ENCODE data around the gene SPRED2. TPM values are rescaled to one million over a fixed set of nuclear protein-coding genes. Genes with fewer than 3 reads are reported as not detected.

SPRED2 gene
- total and polyA plus RNA-seq, 4 donors: 6.7 to 7.5 (median 7.1) TPM

DNA sequence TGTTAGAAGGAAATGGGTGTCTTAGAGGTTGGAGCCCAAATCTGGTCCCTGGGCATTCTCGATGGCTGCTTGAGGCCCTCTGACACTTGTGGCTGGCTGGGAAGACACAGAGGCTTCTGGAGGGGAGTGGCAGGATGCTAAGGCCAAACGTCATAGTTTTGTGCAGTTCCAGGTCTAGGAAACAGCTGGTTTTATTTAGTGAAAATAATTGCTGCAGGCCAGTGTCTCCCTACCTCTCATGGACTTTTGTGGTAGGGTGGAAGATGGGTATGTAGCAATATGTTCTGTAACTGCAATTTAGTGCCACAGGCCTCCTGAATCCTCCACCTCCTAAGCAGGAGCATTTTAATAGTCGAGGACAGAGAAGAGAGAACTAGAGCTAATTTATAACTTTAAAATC, 32.2 kb upstream of the SPRED2 start (continued):
- TF ChIP-seq GABPA (IDR thresholded peaks at IDR 0.05 in 1 of 2, conservative IDR thresholded peaks at IDR 0.05 in 1 of 2) (no peak), SP1 (IDR thresholded peaks at IDR 0.05) (no peak), HNF4G (IDR thresholded peaks at IDR 0.05) (no peak), HNF4A (conservative IDR thresholded peaks at IDR 0.05) (no peak)

DNA sequence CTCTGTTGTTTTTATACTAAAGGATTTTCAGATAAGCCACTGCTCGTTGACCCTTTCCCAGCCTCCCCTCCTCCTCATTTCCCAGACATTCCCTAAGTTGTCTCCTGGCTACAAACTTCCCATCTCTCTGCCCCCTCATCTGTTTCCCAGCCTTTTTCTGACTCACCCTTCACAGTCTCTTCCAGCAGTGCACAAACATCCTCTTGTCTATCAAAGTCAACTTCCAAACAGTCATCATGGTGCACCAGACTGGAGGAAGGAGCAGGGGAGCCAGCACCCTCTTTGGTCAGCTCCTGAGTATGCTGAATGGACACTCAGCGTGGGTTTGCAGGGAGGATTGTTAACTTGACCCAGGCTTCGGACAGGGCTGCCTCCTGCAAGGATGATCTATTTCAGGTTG, 26.6 kb upstream of the SPRED2 start:
- DNase-seq (ENCODE audit: low spot score): no peak
- H3K9me3 ChIP-seq (ENCODE audit: control insufficient read depth in 4 of 4, low read length in 3 of 4): no peaks in the 10 kb centered on the region
- H3K4me1 ChIP-seq (ENCODE audit: control insufficient read depth in 4 of 4, insufficient read depth in 4 of 4, low read length in 3 of 4): no peaks in the 10 kb centered on the region
- peaks cover 0 to 1% (median 0%) of the 10 kb centered on the region in 4 donors for H3K36me3 ChIP-seq (ENCODE audit: control insufficient read depth in 4 of 4, insufficient read depth in 3 of 4, low read depth in 1 of 4, low read length in 3 of 4)
- H3K27me3 ChIP-seq (ENCODE audit: control insufficient read depth in 4 of 4, insufficient read depth in 4 of 4, low read length in 3 of 4): no peaks in the 10 kb centered on the region
- TF ChIP-seq RXRA (IDR thresholded peaks at IDR 0.05) (no peak), YY1 (IDR thresholded peaks at IDR 0.05) (no peak), GABPA (IDR thresholded peaks at IDR 0.05 in 1 of 2, conservative IDR thresholded peaks at IDR 0.05 in 1 of 2) (no peak), JUND (IDR thresholded peaks at IDR 0.05) (no peak), HNF4G (IDR thresholded peaks at IDR 0.05) (no peak), EGR1 (IDR thresholded peaks at IDR 0.05; ENCODE audit: low read depth in 2 of 2) (no peak), FOXA1 (IDR thresholded peaks at IDR 0.05) (no peak), NR2F2 (IDR thresholded peaks at IDR 0.05) (no peak), HNF4A (conservative IDR thresholded peaks at IDR 0.05) (no peak), RAD21 (IDR thresholded peaks at IDR 0.05) (no peak), FOXA2 (IDR thresholded peaks at IDR 0.05) (no peak), SP1 (IDR thresholded peaks at IDR 0.05) (no peak), TAF1 (conservative IDR thresholded peaks at IDR 0.05) (no peak)
- TF ChIP-seq, protein P1, sequence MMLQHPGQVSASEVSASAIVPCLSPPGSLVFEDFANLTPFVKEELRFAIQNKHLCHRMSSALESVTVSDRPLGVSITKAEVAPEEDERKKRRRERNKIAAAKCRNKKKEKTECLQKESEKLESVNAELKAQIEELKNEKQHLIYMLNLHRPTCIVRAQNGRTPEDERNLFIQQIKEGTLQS (IDR thresholded peaks at IDR 0.05): no peak
- TF ChIP-seq, protein P2, sequence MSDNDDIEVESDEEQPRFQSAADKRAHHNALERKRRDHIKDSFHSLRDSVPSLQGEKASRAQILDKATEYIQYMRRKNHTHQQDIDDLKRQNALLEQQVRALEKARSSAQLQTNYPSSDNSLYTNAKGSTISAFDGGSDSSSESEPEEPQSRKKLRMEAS (IDR thresholded peaks at IDR 0.05): no peak
- TF ChIP-seq, protein P3, sequence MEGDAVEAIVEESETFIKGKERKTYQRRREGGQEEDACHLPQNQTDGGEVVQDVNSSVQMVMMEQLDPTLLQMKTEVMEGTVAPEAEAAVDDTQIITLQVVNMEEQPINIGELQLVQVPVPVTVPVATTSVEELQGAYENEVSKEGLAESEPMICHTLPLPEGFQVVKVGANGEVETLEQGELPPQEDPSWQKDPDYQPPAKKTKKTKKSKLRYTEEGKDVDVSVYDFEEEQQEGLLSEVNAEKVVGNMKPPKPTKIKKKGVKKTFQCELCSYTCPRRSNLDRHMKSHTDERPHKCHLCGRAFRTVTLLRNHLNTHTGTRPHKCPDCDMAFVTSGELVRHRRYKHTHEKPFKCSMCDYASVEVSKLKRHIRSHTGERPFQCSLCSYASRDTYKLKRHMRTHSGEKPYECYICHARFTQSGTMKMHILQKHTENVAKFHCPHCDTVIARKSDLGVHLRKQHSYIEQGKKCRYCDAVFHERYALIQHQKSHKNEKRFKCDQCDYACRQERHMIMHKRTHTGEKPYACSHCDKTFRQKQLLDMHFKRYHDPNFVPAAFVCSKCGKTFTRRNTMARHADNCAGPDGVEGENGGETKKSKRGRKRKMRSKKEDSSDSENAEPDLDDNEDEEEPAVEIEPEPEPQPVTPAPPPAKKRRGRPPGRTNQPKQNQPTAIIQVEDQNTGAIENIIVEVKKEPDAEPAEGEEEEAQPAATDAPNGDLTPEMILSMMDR (IDR thresholded peaks at IDR 0.05; ENCODE audit: low read depth, low read length, missing input control): no peak
- TF ChIP-seq, protein P4, sequence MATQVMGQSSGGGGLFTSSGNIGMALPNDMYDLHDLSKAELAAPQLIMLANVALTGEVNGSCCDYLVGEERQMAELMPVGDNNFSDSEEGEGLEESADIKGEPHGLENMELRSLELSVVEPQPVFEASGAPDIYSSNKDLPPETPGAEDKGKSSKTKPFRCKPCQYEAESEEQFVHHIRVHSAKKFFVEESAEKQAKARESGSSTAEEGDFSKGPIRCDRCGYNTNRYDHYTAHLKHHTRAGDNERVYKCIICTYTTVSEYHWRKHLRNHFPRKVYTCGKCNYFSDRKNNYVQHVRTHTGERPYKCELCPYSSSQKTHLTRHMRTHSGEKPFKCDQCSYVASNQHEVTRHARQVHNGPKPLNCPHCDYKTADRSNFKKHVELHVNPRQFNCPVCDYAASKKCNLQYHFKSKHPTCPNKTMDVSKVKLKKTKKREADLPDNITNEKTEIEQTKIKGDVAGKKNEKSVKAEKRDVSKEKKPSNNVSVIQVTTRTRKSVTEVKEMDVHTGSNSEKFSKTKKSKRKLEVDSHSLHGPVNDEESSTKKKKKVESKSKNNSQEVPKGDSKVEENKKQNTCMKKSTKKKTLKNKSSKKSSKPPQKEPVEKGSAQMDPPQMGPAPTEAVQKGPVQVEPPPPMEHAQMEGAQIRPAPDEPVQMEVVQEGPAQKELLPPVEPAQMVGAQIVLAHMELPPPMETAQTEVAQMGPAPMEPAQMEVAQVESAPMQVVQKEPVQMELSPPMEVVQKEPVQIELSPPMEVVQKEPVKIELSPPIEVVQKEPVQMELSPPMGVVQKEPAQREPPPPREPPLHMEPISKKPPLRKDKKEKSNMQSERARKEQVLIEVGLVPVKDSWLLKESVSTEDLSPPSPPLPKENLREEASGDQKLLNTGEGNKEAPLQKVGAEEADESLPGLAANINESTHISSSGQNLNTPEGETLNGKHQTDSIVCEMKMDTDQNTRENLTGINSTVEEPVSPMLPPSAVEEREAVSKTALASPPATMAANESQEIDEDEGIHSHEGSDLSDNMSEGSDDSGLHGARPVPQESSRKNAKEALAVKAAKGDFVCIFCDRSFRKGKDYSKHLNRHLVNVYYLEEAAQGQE (IDR thresholded peaks at IDR 0.05): no peak
- no peak overlapping the region for H3K27ac ChIP-seq (ENCODE audit: low read depth in 1 of 2, low read length in 2 of 2)
- H3K4me3 ChIP-seq (ENCODE audit: low read depth in 1 of 3, low read length in 3 of 3): no peak overlapping the region
- WGBS: 84% methylated on average over 3 of the region's 3 CpGs
- no peak overlapping the region for H3K9ac ChIP-seq (ENCODE audit: low read depth in 1 of 2, low read length in 2 of 2)

DNA sequence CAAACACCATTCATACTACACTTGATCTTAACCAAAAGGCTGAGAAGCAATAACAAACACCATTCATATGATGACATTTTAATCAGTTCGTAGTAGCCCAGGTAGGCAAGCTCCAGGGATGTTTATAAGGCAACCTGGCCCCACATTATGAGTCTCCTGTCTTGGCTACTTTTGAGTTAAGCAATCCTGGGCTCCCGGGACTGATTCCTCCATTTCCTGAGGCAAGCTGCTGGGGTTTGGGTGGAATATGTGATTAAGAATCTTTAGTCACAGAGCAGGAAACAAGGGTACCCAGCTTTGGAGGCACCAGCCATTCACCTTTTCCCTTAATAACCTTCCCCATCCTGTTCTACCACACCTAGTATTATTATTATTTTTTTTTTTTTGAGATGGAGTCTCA, 24.5 kb upstream of the SPRED2 start:
- peaks cover 0 to 1% (median 0%) of the 10 kb centered on the region in 4 donors for H3K36me3 ChIP-seq (ENCODE audit: control insufficient read depth in 4 of 4, insufficient read depth in 3 of 4, low read depth in 1 of 4, low read length in 3 of 4)
- H3K4me3 ChIP-seq (ENCODE audit: low read depth in 1 of 3, low read length in 3 of 3): no peak overlapping the region
- no peaks in the 10 kb centered on the region for H3K27me3 ChIP-seq (ENCODE audit: control insufficient read depth in 4 of 4, insufficient read depth in 4 of 4, low read length in 3 of 4)
- no peak overlapping the region for H3K9ac ChIP-seq (ENCODE audit: low read depth in 1 of 2, low read length in 2 of 2)
- 87% methylated on average over 2 of the region's 2 CpGs for WGBS
- no peaks in the 10 kb centered on the region for H3K4me1 ChIP-seq (ENCODE audit: control insufficient read depth in 4 of 4, insufficient read depth in 4 of 4, low read length in 3 of 4)
- no peak overlapping the region for H3K27ac ChIP-seq (ENCODE audit: low read depth in 1 of 2, low read length in 2 of 2)
- H3K9me3 ChIP-seq (ENCODE audit: control insufficient read depth in 4 of 4, low read length in 3 of 4): no peaks in the 10 kb centered on the region
- no peak for DNase-seq (ENCODE audit: low spot score)
- no peak for TF ChIP-seq GABPA (IDR thresholded peaks at IDR 0.05 in 1 of 2, conservative IDR thresholded peaks at IDR 0.05 in 1 of 2)
- TF ChIP-seq FOXA2 (IDR thresholded peaks at IDR 0.05): no peak
- TF ChIP-seq YY1 (IDR thresholded peaks at IDR 0.05): no peak
- TF ChIP-seq TAF1 (conservative IDR thresholded peaks at IDR 0.05): no peak
- TF ChIP-seq, protein P4 (IDR thresholded peaks at IDR 0.05): no peak
- TF ChIP-seq, protein P5, sequence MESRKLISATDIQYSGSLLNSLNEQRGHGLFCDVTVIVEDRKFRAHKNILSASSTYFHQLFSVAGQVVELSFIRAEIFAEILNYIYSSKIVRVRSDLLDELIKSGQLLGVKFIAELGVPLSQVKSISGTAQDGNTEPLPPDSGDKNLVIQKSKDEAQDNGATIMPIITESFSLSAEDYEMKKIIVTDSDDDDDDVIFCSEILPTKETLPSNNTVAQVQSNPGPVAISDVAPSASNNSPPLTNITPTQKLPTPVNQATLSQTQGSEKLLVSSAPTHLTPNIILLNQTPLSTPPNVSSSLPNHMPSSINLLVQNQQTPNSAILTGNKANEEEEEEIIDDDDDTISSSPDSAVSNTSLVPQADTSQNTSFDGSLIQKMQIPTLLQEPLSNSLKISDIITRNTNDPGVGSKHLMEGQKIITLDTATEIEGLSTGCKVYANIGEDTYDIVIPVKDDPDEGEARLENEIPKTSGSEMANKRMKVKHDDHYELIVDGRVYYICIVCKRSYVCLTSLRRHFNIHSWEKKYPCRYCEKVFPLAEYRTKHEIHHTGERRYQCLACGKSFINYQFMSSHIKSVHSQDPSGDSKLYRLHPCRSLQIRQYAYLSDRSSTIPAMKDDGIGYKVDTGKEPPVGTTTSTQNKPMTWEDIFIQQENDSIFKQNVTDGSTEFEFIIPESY (IDR thresholded peaks at IDR 0.05): no peak
- TF ChIP-seq, protein P2 (IDR thresholded peaks at IDR 0.05): no peak
- no peak for TF ChIP-seq SP1 (IDR thresholded peaks at IDR 0.05)
